Activated CD4-positive, CD25-positive, alpha-beta regulatory T cell treated with anti-CD3 and anti-CD28 coated beads, Interleukin-2, amount 50 U/mL, for 16 hours (primary cell): Measurements from ENCODE around the gene GLT6D1.
"Not testable (repeated sequence)": the region's sequence is repeated elsewhere in the genome, so short reads cannot be mapped to it uniquely, and the experiment has no call there.

Experiments
- DNase-seq: peaks from one replicate; pipeline ENCODE4 v3.0.0-alpha.2; 2020; ENCODE audit warnings: low read depth, low spot score

GLT6D1 gene

GRCh38 chr9:135664801-135665794, 25.8 kb upstream of the GLT6D1 start:
- no peak for DNase-seq

DNA sequence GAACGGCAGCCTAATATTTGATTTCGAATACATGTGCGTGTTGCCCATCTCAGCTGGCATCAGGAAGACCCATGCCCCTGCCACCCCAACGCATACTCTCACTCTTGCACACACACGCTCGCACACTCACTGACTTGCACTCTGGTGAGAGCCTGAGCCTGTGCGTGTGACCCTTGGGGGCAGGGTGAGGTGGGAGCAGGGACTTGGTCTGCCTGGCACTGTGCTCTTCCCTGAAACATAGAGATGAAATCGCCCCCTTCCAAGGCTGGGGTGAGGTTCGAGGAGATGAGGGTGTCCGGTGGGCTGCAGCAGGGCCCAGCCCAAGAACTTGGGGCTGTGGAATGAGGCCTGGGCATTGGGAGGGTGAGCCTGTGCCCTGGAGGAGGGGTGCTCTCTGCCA, 24.9 kb upstream of the GLT6D1 start:
- no peak for DNase-seq

DNA sequence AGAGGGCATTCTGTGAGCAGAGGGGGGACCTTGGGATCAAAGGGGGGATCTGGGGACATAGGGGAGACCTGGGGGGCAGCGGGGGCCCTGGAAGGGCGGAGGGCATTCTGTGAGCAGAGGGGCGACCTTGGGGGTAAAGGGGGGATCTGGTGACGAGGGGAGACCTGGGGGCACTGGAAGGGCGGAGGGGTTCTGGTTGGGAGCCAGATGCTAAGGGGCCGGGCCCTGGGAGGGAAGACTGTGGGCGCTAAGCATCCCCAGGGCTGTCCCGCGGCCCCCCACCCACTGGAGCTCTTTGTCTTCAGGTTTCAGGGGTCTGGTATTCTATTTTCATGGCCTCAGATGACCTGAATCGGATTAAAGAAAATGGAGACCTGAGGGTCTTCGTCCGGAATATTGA, 24.5 kb upstream of the GLT6D1 start:
- no peak for DNase-seq

- no peak for DNase-seq
Measured at GRCh38 chr9:135663451-135663770, 24.1 kb upstream of the GLT6D1 start.

DNA sequence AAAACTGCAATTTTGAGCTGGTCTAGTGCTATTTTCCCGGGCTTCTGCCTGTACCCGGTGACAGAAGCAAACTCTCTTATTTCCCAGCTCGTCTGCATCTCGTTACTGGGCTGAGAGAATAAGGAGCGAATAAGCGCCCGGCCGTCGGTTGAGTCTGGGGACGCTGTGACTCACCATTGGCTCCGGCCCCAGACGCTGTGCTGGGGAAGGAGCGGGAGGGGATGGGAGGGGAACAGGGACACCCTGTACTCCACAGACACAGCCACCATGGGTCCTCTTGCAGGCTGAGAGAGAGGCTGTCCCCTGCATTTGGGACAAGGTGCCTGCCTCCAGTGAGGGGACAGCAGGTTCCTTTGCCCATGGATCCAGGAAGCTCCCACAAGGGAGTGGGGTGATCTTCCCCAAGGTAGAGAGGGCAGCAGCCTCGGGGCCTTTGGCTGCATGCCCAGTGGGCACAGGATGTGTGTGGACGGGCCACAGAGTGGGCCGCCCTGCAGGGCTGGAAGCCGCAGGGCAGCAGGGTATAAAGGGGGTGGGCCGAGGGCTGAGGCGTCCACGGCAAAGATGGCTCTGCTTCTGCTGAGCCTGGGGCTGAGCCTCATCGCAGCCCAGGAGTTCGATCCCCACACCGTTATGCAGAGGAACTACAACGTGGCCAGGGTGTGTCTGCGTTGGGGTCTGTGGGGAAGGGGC, 23.6 kb upstream of the GLT6D1 start, which contains the start of gene LCN9:
Gene LCN9, plus strand, starts transcription at position 552 of the 693 bp plus-strand sequence. Its CDS starts 13 bp downstream, at position 565.
- DNase-seq, result no peak

DNA sequence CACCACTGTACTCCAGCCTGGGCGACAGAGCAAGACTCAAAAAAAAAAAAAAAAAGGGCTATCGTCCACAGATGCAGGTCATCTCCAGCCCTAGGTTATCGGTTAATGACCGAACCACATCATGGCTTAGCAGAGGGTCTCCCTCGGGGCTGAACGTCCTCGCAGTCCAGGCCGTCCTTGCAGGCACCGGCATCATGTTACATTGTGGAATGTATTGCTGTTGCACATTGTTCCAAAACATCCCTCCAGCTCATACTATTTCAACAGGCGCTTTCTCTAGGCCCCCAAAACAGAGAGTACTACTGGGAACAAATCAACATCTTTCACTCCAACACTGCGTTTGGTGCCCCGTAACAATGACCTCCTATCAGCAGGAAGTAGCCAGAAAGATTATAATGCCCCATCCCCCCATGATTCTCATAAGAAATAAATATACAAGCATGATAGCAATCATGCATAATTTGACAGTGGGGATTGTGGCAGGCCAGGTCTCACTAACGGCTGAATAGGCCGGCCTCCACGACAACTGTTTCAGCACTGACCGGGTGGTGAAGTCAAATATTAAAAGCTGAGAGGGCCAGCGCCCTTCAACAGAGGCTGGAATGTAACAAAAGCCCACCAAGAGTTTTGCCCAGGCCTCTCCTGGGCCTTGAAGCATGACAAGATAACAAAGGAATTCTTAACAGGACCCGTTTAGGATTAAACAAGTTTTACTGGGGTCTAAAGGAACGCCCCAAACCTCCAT, 22.6 kb upstream of the GLT6D1 start:
- no peak for DNase-seq

DNA sequence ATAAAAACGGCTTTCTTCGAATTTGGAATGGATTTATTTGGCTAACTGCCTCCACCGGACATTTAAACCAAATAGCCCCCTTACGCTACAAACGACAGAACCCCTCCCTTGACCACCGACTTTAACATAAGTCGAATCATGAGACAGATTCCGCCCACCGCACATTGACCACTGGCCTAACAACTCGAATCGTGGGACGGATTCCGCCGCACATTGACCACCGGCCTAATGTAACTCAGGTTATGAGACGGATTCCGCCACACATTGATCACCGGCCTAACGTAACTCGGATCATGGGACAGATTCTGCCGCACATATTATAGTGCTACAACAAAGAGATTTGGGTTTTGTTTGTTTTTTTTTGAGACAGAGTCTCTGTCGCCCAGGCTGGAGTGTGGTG, 21.1 kb upstream of the GLT6D1 start:
- no peak for DNase-seq

GRCh38 chr9:135659252-135659651, 19.9 kb upstream of the GLT6D1 start:
- no peak for DNase-seq

GRCh38 chr9:135657416-135657815, 18.1 kb upstream of the GLT6D1 start:
- no peak for DNase-seq

GRCh38 chr9:135655317-135655716, 16.0 kb upstream of the GLT6D1 start:
- DNase-seq, result no peak

- no peak for DNase-seq
Measured at GRCh38 chr9:135650408-135650807, 11.1 kb upstream of the GLT6D1 start.

DNA sequence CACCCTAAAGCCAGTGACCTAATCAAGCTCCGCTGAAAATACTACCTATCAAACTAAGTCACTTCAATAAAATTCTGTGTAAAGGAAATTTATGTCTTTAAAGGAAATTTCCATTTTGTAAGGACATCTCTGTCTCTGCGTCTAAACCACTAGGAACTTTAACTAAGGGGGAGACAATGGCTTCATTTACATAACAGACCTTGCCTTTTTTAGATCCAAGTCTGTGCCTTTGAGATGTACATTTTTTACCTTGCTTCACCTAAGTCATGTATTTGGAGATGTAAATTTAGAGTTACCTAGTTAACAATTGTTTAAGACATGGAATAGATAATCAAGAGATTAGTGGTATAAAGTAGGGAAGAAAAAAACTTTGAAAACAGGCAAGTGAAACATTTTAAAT, 10.2 kb upstream of the GLT6D1 start:
- DNase-seq, result no peak

GRCh38 chr9:135648494-135649410, 9.4 kb upstream of the GLT6D1 start:
- no peak for DNase-seq

- no peak for DNase-seq
Measured at GRCh38 chr9:135647884-135648283, 8.5 kb upstream of the GLT6D1 start.

DNA sequence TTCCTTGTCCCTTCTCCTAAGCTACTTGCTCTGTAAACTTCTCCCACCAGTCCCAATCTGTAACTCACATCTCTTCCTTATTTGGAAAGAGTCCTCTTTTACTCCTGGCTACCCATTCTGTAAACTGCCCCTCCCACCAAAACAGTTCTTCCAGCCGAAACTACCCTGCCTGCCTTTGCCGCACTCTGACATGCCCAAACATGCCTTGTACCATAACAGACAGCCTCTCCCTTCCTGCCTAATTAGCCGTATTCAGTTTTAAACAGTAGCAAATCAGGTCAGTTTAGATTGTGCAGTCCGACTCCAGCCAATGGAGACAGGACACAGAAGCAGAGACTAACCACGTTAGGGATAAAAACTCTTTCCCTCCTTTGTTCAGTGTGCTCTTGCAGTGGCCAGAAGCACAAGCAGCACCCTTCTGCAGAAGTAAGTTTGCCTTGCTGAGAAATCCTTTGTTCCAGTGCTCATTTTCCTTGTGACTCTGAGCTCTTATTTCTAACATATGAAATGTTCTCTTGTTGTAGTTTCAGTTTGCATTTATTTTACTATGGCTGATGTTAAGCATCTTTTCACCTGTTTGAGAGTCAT, 5.4 kb upstream of the GLT6D1 start:
- DNase-seq, result no peak

DNA sequence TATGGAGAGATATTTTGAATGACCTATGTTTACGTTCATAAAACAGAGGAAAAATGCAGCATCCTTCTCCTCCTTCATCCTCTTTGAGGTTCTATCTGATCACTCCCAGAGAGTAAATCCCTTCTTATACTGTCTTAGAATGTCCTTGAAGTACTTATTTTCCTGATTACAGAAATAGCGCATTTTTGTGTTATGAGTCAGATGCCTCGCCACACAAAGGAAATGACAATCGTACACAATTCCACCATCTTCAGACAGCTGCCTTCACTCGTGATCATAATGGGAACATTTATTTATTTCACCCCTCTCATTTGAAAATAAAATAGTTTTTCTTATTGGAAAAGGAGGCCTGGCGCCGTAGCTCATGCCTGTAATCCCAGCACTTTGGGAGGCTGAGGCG, 2.4 kb upstream of the GLT6D1 start:
- no peak for DNase-seq

DNA sequence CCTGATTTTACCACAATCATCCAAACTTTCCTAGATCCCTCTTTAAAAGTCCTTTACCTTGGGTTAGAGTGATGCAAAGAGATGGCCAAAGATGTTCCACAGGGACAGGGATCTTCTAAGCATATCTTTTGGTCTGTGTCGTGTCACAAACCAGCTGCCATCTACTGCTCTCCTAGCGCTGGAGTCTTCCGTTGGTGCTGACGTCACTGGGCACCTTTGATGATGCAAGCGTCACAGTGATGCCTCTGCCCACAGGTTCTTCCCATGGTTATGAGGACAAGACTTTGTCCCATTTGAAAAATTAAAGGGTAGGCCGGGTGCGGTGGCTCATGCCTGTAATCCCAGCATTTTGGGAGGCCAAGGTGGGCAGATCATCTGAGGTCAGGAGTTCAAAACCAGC, 1.7 kb upstream of the GLT6D1 start:
- DNase-seq, result no peak

- DNase-seq, result not testable (repeated sequence)
Measured at GRCh38 chr9:135636930-135637530, 2.3 kb downstream of the GLT6D1 start.

- no peak for DNase-seq
Measured at GRCh38 chr9:135632841-135633240, 6.5 kb downstream of the GLT6D1 start.

- DNase-seq, result no peak
Measured at GRCh38 chr9:135624282-135624681, 15.1 kb downstream of the GLT6D1 start.
